Astrocyte of the spinal cord (primary cell): ENCODE data around the gene OR10H2.

ENCODE experiments used
- DNase-seq: peaks from one replicate; pipeline ENCODE4 v3.0.0; 2011; ENCODE audit warnings: low read depth, low spot score
- H3K4me3 ChIP-seq: 2 replicates; pipeline ENCODE4 v1.5.1; 2011; ENCODE audit warnings: low read depth, mild to moderate bottlenecking, low read length, moderate library complexity
- CTCF ChIP-seq: IDR thresholded peaks from 2 replicates; pipeline ENCODE4 v1.5.1; 2012; ENCODE audit warnings: low read depth, mild to moderate bottlenecking, low read length, inconsistent platforms
- in situ Hi-C: cut with HindIII; loops from 2 replicates; pipeline ENCODE4 v1.10.0; 2017; ENCODE audit warnings: low sequenced_read_pairs

Gene OR10H2

GRCh38 chr19:15701757-15702533 lies 25.9 kb upstream of the OR10H2 start:
- no peak for DNase-seq
- no peak overlapping the region for H3K4me3 ChIP-seq
- in situ Hi-C loops = no loop called here
- no peak for TF ChIP-seq CTCF

GRCh38 chr19:15702534-15702930 lies 25.3 kb upstream of the OR10H2 start:
- in situ Hi-C loops = no loop called here
- no peak for DNase-seq
- H3K4me3 ChIP-seq = no peak overlapping the region
- no peak for TF ChIP-seq CTCF

GRCh38 chr19:15714638-15715037 lies 13.2 kb upstream of the OR10H2 start:
- no peak for TF ChIP-seq CTCF
- in situ Hi-C loops = no loop called here

GRCh38 chr19:15715642-15716041 lies 12.2 kb upstream of the OR10H2 start:
- H3K4me3 ChIP-seq = no peak overlapping the region
- TF ChIP-seq CTCF = no peak
- no peak for DNase-seq
- in situ Hi-C loops = no loop called here

More at GRCh38 chr19:15714638-15715037, 13.2 kb upstream of the OR10H2 start:
- no peak for DNase-seq
- no peak overlapping the region for H3K4me3 ChIP-seq

GRCh38 chr19:15717809-15718208 lies 10.0 kb upstream of the OR10H2 start:
- DNase-seq = no peak
- in situ Hi-C loops = no loop called here
- no peak overlapping the region for H3K4me3 ChIP-seq
- TF ChIP-seq CTCF = no peak

GRCh38 chr19:15721268-15721667 lies 6.6 kb upstream of the OR10H2 start:
- no peak for DNase-seq
- H3K4me3 ChIP-seq = no peak overlapping the region
- in situ Hi-C loops = no loop called here
- no peak for TF ChIP-seq CTCF
